K562 (cell line): ENCODE measurements around the gene TSSK2. TPM values are rescaled to one million over a fixed set of nuclear protein-coding genes. Genes with fewer than 3 reads are reported as not detected.

Experiments used
- ADNP ChIP-seq: fragments of 200-800 bp; sonication (Bioruptor generic); IDR thresholded peaks from 2 replicates; pipeline ENCODE4 v1.6.1; 2016; ENCODE audit warnings: missing genetic modification characterization, missing compliant biosample characterization
- CBX1 ChIP-seq: sonication (generic); IDR thresholded peaks from 2 replicates; pipeline ENCODE4 v1.6.1; 2016; ENCODE audit warnings: antibody characterized with exemption, low read depth, mild to moderate bottlenecking
- CBX5 ChIP-seq: IDR thresholded peaks from 2 replicates; pipeline ENCODE4 v1.6.1; 2014; ENCODE audit warnings: low read depth, borderline replicate concordance
- CEBPB ChIP-seq: fragments of 450-650 bp; IDR thresholded peaks from 2 replicates; pipeline ENCODE4 v1.6.1; 2016; ENCODE audit warnings: missing genetic modification characterization, missing compliant biosample characterization
- DACH1 ChIP-seq: fragments of 450-650 bp; IDR thresholded peaks from 2 replicates; pipeline ENCODE4 v1.6.1; 2018; ENCODE audit not compliant: partially characterized antibody
- DNMT1 ChIP-seq: fragments of 450-650 bp; IDR thresholded peaks from 2 replicates; pipeline ENCODE4 v1.6.1; 2016; ENCODE audit warnings: antibody characterized with exemption, mild to moderate bottlenecking
- GABPA ChIP-seq: fragments of 200-800 bp; sonication (Bioruptor generic); conservative IDR thresholded peaks from 2 replicates; pipeline ENCODE4 v1.6.1; 2016; ENCODE audit warnings: low read depth, missing genetic modification characterization, missing compliant biosample characterization
- HDAC3 ChIP-seq: fragments of 450-650 bp; IDR thresholded peaks from 2 replicates; pipeline ENCODE4 v1.6.1; 2018; ENCODE audit warnings: borderline replicate concordance, mild to moderate bottlenecking, moderate library complexity; ENCODE audit not compliant: partially characterized antibody
- HSF4 ChIP-seq: fragments of 250-450 bp; sonication (Bioruptor Pico); IDR thresholded peaks from 2 replicates; pipeline ENCODE4 v2.1.2; 2022; ENCODE audit warnings: mild to moderate bottlenecking, moderate library complexity, borderline replicate concordance
- ILK ChIP-seq: fragments of 450-650 bp; IDR thresholded peaks from 2 replicates; pipeline ENCODE4 v1.6.1; 2016; ENCODE audit warnings: missing genetic modification characterization, low read depth, mild to moderate bottlenecking, missing compliant biosample characterization, moderate library complexity, borderline replicate concordance
- LARP7 ChIP-seq: fragments of 450-650 bp; IDR thresholded peaks from 2 replicates; pipeline ENCODE4 v1.6.1; 2016
- MBD2 ChIP-seq: sonication (generic); IDR thresholded peaks from 2 replicates; pipeline ENCODE4 v1.6.1; 2016; ENCODE audit warnings: low read depth, borderline replicate concordance
- POLR2AphosphoS2 ChIP-seq: IDR thresholded peaks from 2 replicates; pipeline ENCODE4 v1.6.1; 2012; ENCODE audit warnings: low read length, improper control_type of control experiment
- PTRF ChIP-seq: fragments of 450-650 bp; IDR thresholded peaks from 2 replicates; pipeline ENCODE4 v1.6.1; 2016; ENCODE audit warnings: mild to moderate bottlenecking, missing genetic modification characterization, missing compliant biosample characterization
- SAP30 ChIP-seq: fragments of 200-600 bp; sonication (generic); IDR thresholded peaks from 2 replicates; pipeline ENCODE4 v1.6.1; 2012; ENCODE audit warnings: borderline replicate concordance, low read depth, mild to moderate bottlenecking, moderate library complexity, low read length, control low read depth, inconsistent platforms; ENCODE audit not compliant: insufficient read depth, poor library complexity, severe bottlenecking
- SIRT6 ChIP-seq: IDR thresholded peaks from one replicate; pipeline ENCODE4 v1.6.1; 2012; ENCODE audit warnings: low read depth, mild to moderate bottlenecking, control low read depth, inconsistent platforms, low read length, moderate library complexity
- SIX5 ChIP-seq, 2 experiments: IDR thresholded peaks; 2 replicates each; pipeline ENCODE4 v1.6.1; 2011; ENCODE audit warnings: low read length in 2 of 2, borderline replicate concordance in 1 of 2, low read depth in 1 of 2, mild to moderate bottlenecking in 1 of 2, moderate library complexity in 1 of 2; ENCODE audit not compliant: insufficient read depth in 1 of 2
- STAT5A ChIP-seq: IDR thresholded peaks from 2 replicates; pipeline ENCODE4 v1.6.1; 2012; ENCODE audit warnings: low read length, inconsistent platforms, borderline replicate concordance
- U2AF1 ChIP-seq: fragments of 200-400 bp; formaldehyde crosslinking; optimal IDR thresholded peaks from 2 replicates; pipeline ENCODE3; 2017; ENCODE audit warnings: mild to moderate bottlenecking, low read depth, low read length, moderate library complexity
- ZZZ3 ChIP-seq: fragments of 450-650 bp; IDR thresholded peaks from 2 replicates; pipeline ENCODE4 v1.6.1; 2016; ENCODE audit warnings: antibody characterized with exemption, mild to moderate bottlenecking, moderate library complexity
- polyA plus RNA-seq, 8 experiments: library from polyadenylated mRNA; depleted of rRNA in 4 of 8; stranded (reverse) in 5 of 8; unstranded in 3 of 8; fragments of >200 nt; fragmentation: Nextera tagmentation in 2 of 8; fragmentation: Illumina TruSeq in 1 of 8; extraction: Ambion mirVana in 2 of 8; extraction: Trizol in 1 of 8; gene quantifications; 2 replicates each; pipeline versions ENCODE4 v1.2.1 to v1.2.3, GENCODE V29; 2011 to 2014; ENCODE audit warnings: inconsistent platforms in 1 of 8, missing spikeins in 1 of 8
- total RNA-seq, 7 experiments: library from RNA; depleted of rRNA in 6 of 7; stranded (reverse); fragments of >200 nt in 6 of 7; fragmentation: Illumina TruSeq in 2 of 7; extraction: Trizol in 2 of 7; gene quantifications; 2 replicates each; pipeline versions ENCODE4 v1.2.1 to v1.2.3, GENCODE V29; 2011 to 2021; ENCODE audit warnings: low replicate concordance in 1 of 7
- TF ChIP-seq, protein P1 (sequence below): fragments of 250-450 bp; sonication (Bioruptor Pico); IDR thresholded peaks from 2 replicates; pipeline ENCODE4 v1.8.0; 2022; ENCODE audit warnings: moderate library complexity, mild to moderate bottlenecking, inconsistent platforms
- TF ChIP-seq, protein P2 (sequence below): IDR thresholded peaks from 3 replicates; pipeline ENCODE4 v1.6.1; 2011; ENCODE audit warnings: borderline replicate concordance, mild to moderate bottlenecking, moderate library complexity; ENCODE audit not compliant: insufficient read length; ENCODE audit errors: extremely low read depth
- TF ChIP-seq, protein P3 (sequence below): sonication (generic); formaldehyde crosslinking; IDR thresholded peaks from 2 replicates; pipeline ENCODE4 v1.8.1; 2023; ENCODE audit warnings: mild to moderate bottlenecking, missing genetic modification reagents, moderate library complexity

Gene TSSK2
- total and polyA plus RNA-seq, 9 of the 15 experiments (the other 6 are each of a cell fraction or from before 2014, with no cell fraction given) = 0.04 TPM; not detected in 8

DNA sequence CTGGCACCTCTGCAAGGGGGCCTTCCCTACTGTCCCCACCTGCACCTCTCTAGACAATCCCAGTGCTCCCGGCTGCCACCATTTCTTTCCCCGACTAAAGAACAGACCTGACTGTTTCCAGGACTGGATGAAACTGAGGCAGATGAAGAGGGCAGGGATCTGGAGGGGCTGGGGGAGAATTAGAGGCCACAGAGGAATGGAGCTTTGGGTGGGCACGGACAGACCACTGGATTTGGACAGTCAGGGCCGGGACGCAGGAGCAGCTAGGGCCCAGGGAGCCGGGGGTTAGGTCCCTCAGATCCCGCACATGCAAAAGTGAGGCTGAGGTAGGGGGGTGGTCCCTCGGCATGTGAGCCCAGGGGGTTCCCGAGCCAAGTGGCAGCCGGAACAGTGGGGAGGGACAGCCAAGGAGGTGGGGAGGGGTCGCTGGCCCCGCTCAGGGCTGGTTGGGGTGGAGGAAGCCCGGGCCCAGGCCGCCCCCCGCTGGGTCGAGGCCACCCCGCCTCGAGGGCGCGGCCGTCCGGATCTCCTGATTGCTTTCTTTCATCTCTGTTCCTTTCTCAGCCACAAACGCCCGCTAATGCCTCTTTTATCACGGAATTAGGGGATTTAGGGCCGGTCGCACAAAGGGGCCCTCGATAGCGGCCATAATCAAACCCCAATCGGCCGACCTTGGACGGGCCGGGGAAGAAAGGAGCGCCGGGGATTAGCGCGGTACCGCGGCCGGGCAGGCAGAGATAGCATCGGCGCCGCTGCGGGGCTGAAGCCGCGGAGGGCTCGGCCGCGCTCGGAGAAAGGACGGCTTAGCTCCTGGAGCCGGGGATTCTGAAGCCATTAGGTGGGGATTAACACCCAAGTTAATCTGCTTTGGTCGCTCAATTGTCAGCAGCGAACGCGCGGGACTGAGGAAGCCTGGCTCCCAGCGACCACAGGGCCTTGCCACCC lies 38.2 kb downstream of the TSSK2 start (continued):
- TF ChIP-seq, protein P1, sequence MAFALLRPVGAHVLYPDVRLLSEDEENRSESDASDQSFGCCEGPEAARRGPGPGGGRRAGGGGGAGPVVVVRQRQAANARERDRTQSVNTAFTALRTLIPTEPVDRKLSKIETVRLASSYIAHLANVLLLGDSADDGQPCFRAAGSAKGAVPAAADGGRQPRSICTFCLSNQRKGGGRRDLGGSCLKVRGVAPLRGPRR (CRISPR knock-in tag) = no peak
- no peak for TF ChIP-seq SIX5 (IDR thresholded peaks at IDR 0.05; ENCODE audit: borderline replicate concordance in 1 of 2, insufficient read depth in 1 of 2, low read depth in 1 of 2, low read length in 2 of 2)
- TF ChIP-seq ADNP (tag) = no peak
- no peak for TF ChIP-seq ILK (tag)
- no peak for TF ChIP-seq ZZZ3
- no peak for TF ChIP-seq SAP30
- no peak for TF ChIP-seq STAT5A
- TF ChIP-seq, protein P2, sequence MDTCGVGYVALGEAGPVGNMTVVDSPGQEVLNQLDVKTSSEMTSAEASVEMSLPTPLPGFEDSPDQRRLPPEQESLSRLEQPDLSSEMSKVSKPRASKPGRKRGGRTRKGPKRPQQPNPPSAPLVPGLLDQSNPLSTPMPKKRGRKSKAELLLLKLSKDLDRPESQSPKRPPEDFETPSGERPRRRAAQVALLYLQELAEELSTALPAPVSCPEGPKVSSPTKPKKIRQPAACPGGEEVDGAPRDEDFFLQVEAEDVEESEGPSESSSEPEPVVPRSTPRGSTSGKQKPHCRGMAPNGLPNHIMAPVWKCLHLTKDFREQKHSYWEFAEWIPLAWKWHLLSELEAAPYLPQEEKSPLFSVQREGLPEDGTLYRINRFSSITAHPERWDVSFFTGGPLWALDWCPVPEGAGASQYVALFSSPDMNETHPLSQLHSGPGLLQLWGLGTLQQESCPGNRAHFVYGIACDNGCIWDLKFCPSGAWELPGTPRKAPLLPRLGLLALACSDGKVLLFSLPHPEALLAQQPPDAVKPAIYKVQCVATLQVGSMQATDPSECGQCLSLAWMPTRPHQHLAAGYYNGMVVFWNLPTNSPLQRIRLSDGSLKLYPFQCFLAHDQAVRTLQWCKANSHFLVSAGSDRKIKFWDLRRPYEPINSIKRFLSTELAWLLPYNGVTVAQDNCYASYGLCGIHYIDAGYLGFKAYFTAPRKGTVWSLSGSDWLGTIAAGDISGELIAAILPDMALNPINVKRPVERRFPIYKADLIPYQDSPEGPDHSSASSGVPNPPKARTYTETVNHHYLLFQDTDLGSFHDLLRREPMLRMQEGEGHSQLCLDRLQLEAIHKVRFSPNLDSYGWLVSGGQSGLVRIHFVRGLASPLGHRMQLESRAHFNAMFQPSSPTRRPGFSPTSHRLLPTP = no peak
- no peak for TF ChIP-seq LARP7
- TF ChIP-seq MBD2 = no peak
- TF ChIP-seq SIRT6 = no peak
- TF ChIP-seq, protein P3, sequence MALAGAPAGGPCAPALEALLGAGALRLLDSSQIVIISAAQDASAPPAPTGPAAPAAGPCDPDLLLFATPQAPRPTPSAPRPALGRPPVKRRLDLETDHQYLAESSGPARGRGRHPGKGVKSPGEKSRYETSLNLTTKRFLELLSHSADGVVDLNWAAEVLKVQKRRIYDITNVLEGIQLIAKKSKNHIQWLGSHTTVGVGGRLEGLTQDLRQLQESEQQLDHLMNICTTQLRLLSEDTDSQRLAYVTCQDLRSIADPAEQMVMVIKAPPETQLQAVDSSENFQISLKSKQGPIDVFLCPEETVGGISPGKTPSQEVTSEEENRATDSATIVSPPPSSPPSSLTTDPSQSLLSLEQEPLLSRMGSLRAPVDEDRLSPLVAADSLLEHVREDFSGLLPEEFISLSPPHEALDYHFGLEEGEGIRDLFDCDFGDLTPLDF (CRISPR knock-in tag) = no peak; the same call in 1 of the 2 replicates
- no peak for TF ChIP-seq DACH1
- no peak for TF ChIP-seq GABPA (tag)
- TF ChIP-seq POLR2AphosphoS2 = no peak
- TF ChIP-seq CEBPB (tag) = no peak
- TF ChIP-seq CBX1 = no peak
- no peak for TF ChIP-seq CBX5
- no peak for TF ChIP-seq PTRF (tag)
- no peak for TF ChIP-seq U2AF1
- no peak for TF ChIP-seq DNMT1
- TF ChIP-seq HDAC3 = no peak
- no peak for TF ChIP-seq HSF4 (CRISPR knock-in tag)
